Stimulated activated CD4-positive, alpha-beta T cell treated with anti-CD3 and anti-CD28 coated beads, Interleukin-1b, Interleukin-23, amount 100 ng/mL, for 4 hours (primary cell): Measurements from ENCODE around the gene TRRAP.
"Not testable (repeated sequence)": the region's sequence is repeated elsewhere in the genome, so short reads cannot be mapped to it uniquely, and the experiment has no call there.

Source experiments
- DNase-seq, 2 donors: peaks; one replicate each; pipeline ENCODE4 v3.0.0-alpha.2; 2020; ENCODE audit warnings: low read depth in 2 of 2

TRRAP gene

GRCh38 chr7:98866351-98866750 is 12.0 kb upstream of the TRRAP start:
- DNase-seq: no peak

GRCh38 chr7:98866765-98867164 is 11.6 kb upstream of the TRRAP start:
- no peak for DNase-seq

- DNase-seq: no peak
Measured at GRCh38 chr7:98868450-98868849, 9.9 kb upstream of the TRRAP start.

- no peak for DNase-seq
Measured at GRCh38 chr7:98869027-98869596, 9.2 kb upstream of the TRRAP start.

GRCh38 chr7:98869597-98870120 is 8.7 kb upstream of the TRRAP start, which contains the start of gene TMEM130:
TMEM130 (minus strand) TSS chr7:98870014; CDS start chr7:98869861, 153 bp downstream.
- DNase-seq: no peak

- peak; percentile 74 for DNase-seq
Measured at GRCh38 chr7:98870121-98870651, 8.1 kb upstream of the TRRAP start.

GRCh38 chr7:98870807-98871491 is 7.4 kb upstream of the TRRAP start:
- DNase-seq: no peak

- no peak for DNase-seq
Measured at GRCh38 chr7:98872328-98872924, 5.9 kb upstream of the TRRAP start.

- DNase-seq: not testable (repeated sequence)
Measured at GRCh38 chr7:98873610-98874009, 4.7 kb upstream of the TRRAP start.

GRCh38 chr7:98874942-98875341 is 3.4 kb upstream of the TRRAP start:
- no peak for DNase-seq

GRCh38 chr7:98875501-98875900 is 2.8 kb upstream of the TRRAP start:
- no peak for DNase-seq

GRCh38 chr7:98877146-98877545 is 1.2 kb upstream of the TRRAP start:
- no peak for DNase-seq

GRCh38 chr7:98877692-98878364 is 504 bp upstream of the TRRAP start:
- no peak for DNase-seq

- peak; percentile 24 to 52 for DNase-seq
Measured at GRCh38 chr7:98879198-98879978, 1.1 kb downstream of the TRRAP start.

GRCh38 chr7:98879979-98880315 is 1.6 kb downstream of the TRRAP start:
- no peak for DNase-seq

GRCh38 chr7:98880485-98880884 is 2.2 kb downstream of the TRRAP start:
- no peak for DNase-seq

- DNase-seq: no peak
Measured at GRCh38 chr7:98881561-98882315, 3.4 kb downstream of the TRRAP start.

GRCh38 chr7:98884416-98884815 is 6.1 kb downstream of the TRRAP start:
- no peak for DNase-seq

GRCh38 chr7:98887038-98887437 is 8.7 kb downstream of the TRRAP start:
- DNase-seq: no peak

- DNase-seq: no peak
Measured at GRCh38 chr7:98892609-98893008, 14.3 kb downstream of the TRRAP start.

GRCh38 chr7:98899816-98900215 is 21.5 kb downstream of the TRRAP start:
- DNase-seq: no peak
